ENCODE results near the gene VWF.
A peak's percentile ranks its signal among the peaks of the same experiment; 100 is the strongest.

VWF gene

GRCh38 chr12:5912437-5913334, 211.8 kb downstream of the VWF start:
- H3K4me3 ChIP-seq (ENCODE audit: control insufficient read depth, low read depth, low read length) = no peak overlapping the region
- TF ChIP-seq, protein P1, sequence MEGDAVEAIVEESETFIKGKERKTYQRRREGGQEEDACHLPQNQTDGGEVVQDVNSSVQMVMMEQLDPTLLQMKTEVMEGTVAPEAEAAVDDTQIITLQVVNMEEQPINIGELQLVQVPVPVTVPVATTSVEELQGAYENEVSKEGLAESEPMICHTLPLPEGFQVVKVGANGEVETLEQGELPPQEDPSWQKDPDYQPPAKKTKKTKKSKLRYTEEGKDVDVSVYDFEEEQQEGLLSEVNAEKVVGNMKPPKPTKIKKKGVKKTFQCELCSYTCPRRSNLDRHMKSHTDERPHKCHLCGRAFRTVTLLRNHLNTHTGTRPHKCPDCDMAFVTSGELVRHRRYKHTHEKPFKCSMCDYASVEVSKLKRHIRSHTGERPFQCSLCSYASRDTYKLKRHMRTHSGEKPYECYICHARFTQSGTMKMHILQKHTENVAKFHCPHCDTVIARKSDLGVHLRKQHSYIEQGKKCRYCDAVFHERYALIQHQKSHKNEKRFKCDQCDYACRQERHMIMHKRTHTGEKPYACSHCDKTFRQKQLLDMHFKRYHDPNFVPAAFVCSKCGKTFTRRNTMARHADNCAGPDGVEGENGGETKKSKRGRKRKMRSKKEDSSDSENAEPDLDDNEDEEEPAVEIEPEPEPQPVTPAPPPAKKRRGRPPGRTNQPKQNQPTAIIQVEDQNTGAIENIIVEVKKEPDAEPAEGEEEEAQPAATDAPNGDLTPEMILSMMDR (IDR thresholded peaks at IDR 0.05; ENCODE audit: control insufficient read depth, insufficient read depth, low read depth, low read length, missing control alignments) = peak; percentile 35
- DNase-seq (ENCODE audit: low read depth) = no peak

DNA sequence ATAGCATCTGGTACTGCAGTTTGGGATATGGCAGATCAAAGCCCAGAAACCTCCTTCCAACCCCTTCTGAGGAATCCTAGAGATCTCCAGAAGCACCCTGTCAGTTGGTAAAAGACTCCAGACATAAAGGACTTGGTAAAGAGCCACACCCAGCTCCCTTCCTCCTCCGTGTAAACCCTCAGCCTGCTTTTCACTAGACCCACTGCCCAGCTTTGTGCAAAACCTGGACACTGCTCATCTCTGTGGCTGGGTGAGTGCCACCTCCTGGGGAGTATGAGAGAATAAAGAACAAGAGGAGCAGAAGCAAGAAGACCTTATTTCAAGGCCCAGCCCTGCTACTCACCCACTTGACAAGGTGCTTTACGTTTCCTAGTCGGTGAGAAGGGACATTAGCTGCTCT, 212.5 kb downstream of the VWF start:
- no peak for DNase-seq (ENCODE audit: low read depth)
- TF ChIP-seq, protein P1 (IDR thresholded peaks at IDR 0.05; ENCODE audit: control insufficient read depth, insufficient read depth, low read depth, low read length, missing control alignments) = no peak
- H3K4me3 ChIP-seq (ENCODE audit: control insufficient read depth, low read depth, low read length) = no peak overlapping the region

GRCh38 chr12:5910790-5911548, 213.5 kb downstream of the VWF start:
- DNase-seq (ENCODE audit: low read depth) = no peak
- TF ChIP-seq, protein P1 (IDR thresholded peaks at IDR 0.05; ENCODE audit: control insufficient read depth, insufficient read depth, low read depth, low read length, missing control alignments) = no peak

DNA sequence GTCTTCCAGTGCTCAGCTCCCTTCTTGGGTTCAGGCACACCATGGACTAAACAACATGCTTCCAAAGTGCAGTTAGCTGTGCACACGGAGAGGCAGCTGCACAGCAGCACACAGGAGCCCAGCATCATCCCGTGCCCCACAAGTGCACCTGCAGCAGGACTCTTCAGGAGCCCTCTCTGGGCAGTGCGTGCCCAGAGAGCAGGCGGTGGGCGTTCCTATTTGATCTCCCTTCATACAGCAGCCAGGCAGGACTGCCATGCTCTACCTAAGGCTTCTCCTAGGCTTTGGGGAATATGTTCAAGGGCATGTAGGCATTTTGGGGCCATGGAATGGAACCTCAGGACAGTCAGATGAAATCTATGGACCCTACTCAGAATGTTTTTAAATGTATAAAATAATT, 214.9 kb downstream of the VWF start:
- TF ChIP-seq, protein P1 (IDR thresholded peaks at IDR 0.05; ENCODE audit: control insufficient read depth, insufficient read depth, low read depth, low read length, missing control alignments) = no peak
- DNase-seq (ENCODE audit: low read depth) = no peak
- no peak overlapping the region for H3K4me3 ChIP-seq (ENCODE audit: control insufficient read depth, low read depth, low read length)

More at GRCh38 chr12:5910790-5911548, 213.5 kb downstream of the VWF start:
- no peak overlapping the region for H3K4me3 ChIP-seq (ENCODE audit: control insufficient read depth, low read depth, low read length)

GRCh38 chr12:5908251-5908650, 216.2 kb downstream of the VWF start:
- TF ChIP-seq, protein P1 (IDR thresholded peaks at IDR 0.05; ENCODE audit: control insufficient read depth, insufficient read depth, low read depth, low read length, missing control alignments) = no peak
- no peak for DNase-seq (ENCODE audit: low read depth)
- no peak overlapping the region for H3K4me3 ChIP-seq (ENCODE audit: control insufficient read depth, low read depth, low read length)

- no peak for DNase-seq (ENCODE audit: low read depth)
- H3K4me3 ChIP-seq (ENCODE audit: control insufficient read depth, low read depth, low read length) = no peak overlapping the region
- TF ChIP-seq, protein P1 (IDR thresholded peaks at IDR 0.05; ENCODE audit: control insufficient read depth, insufficient read depth, low read depth, low read length, missing control alignments) = no peak
These were observed 216.7 kb downstream of the VWF start for GRCh38 chr12:5907807-5908206.
